ENCODE measurements around the gene TVP23C.
"Not testable (repeated sequence)": the region's sequence is repeated elsewhere in the genome, so short reads cannot be mapped to it uniquely, and the experiment has no call there.

DNA sequence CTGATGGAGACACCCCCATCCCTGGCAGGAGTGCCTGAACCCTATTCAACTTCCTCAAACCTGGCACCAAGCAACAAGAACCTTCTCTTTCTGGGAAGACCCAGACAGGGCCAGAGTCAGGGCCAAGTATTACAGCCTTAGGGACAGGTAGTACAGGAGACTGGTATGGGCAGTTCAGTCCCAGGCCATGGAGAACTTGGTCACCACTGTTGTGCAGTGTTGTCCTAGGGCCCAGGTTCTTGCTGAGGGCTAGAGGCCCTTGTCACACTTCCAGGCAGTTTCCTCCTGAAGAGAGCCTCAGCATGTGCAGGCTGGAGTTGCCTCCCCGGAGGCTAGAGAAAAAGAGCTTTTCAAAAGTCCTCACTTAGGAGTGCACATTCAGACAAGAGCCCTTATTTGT is 27.6 kb upstream of the TVP23C start:
- TF ChIP-seq CTCF (IDR thresholded peaks at IDR 0.05); ZFX (IDR thresholded peaks at IDR 0.05; ENCODE audit: borderline replicate concordance): not testable (repeated sequence)

Measured in 22Rv1 (cell line).